PC-9 (cell line): ENCODE data around the gene MYO1G. TPM values are rescaled to one million over a fixed set of nuclear protein-coding genes. Genes with fewer than 3 reads are reported as not detected.

Experiments used
- BruUV-seq: library from RNA; stranded (reverse); fragments of 400-500 nt; replicated peaks from 2 replicates; lab custom pipeline; 2021; lab: Mats Ljungman, UMichigan
- CTCF ChIA-PET: fragments of 300-600 bp; sonication (Branson Sonifier 250); formaldehyde crosslinking; loops from one replicate; lab custom pipeline; 2022; ENCODE audit warnings: antibody characterized with exemption; lab: Charles Lee
- POLR2A ChIA-PET: fragments of 300-600 bp; sonication (Branson Sonifier 250); formaldehyde crosslinking; loops from one replicate; lab custom pipeline; 2022; ENCODE audit warnings: antibody characterized with exemption; ENCODE audit not compliant: unreplicated experiment; lab: Charles Lee
- DNase-seq, 2 experiments: peaks; one replicate each; pipeline versions ENCODE4 v3.0.0 to v3.0.0-alpha.2; 2015 to 2022; ENCODE audit warnings: mixed read lengths in 1 of 2
- H2AFZ ChIP-seq: fragments of 200-600 bp; sonication (generic); 2 replicates; pipeline ENCODE4 v1.8.1; 2017; ENCODE audit warnings: antibody characterized with exemption
- H3F3A ChIP-seq: fragments of 200-600 bp; sonication (generic); 2 replicates; pipeline ENCODE4 v1.8.1; 2017; ENCODE audit warnings: antibody characterized with exemption, mild to moderate bottlenecking, low read depth; ENCODE audit not compliant: insufficient read depth
- H3K27ac ChIP-seq: fragments of 200-600 bp; sonication (generic); 2 replicates; pipeline ENCODE4 v1.6.1; 2016; ENCODE audit warnings: mixed run types
- H3K27me3 ChIP-seq: fragments of 200-600 bp; sonication (generic); 2 replicates; pipeline ENCODE4 v1.6.1; 2016; ENCODE audit warnings: low read depth, mixed run types; ENCODE audit not compliant: insufficient read depth
- H3K36me3 ChIP-seq: fragments of 200-600 bp; sonication (generic); 2 replicates; pipeline ENCODE4 v1.6.1; 2016; ENCODE audit warnings: low read depth, mixed run types
- H3K4me1 ChIP-seq: fragments of 200-600 bp; sonication (generic); replicated peaks from 2 replicates; pipeline ENCODE4 v1.6.1; 2016; ENCODE audit warnings: mixed run types; ENCODE audit not compliant: insufficient read depth
- H3K4me2 ChIP-seq: fragments of 200-600 bp; sonication (generic); 2 replicates; pipeline ENCODE4 v1.6.1; 2017; ENCODE audit warnings: mixed run types
- H3K4me3 ChIP-seq: fragments of 200-600 bp; sonication (generic); 2 replicates; pipeline ENCODE4 v1.6.1; 2016; ENCODE audit warnings: mixed run types
- H3K79me2 ChIP-seq: fragments of 200-600 bp; sonication (generic); 2 replicates; pipeline ENCODE4 v1.6.1; 2017; ENCODE audit warnings: low read depth, mixed run types
- H3K9me2 ChIP-seq: fragments of 200-600 bp; sonication (generic); 2 replicates; pipeline ENCODE4 v1.8.1; 2017; ENCODE audit warnings: mild to moderate bottlenecking; ENCODE audit not compliant: insufficient read depth
- H3K9me3 ChIP-seq: fragments of 200-600 bp; sonication (generic); 2 replicates; pipeline ENCODE4 v1.8.1; 2016; ENCODE audit warnings: low read depth; ENCODE audit not compliant: insufficient read depth
- H4K20me1 ChIP-seq: fragments of 200-600 bp; sonication (generic); 2 replicates; pipeline ENCODE4 v1.8.1; 2017; ENCODE audit not compliant: insufficient read depth
- EZH2 ChIP-seq: fragments of 200-600 bp; sonication (generic); IDR thresholded peaks from 2 replicates; pipeline ENCODE4 v1.8.0; 2017; ENCODE audit warnings: antibody characterized with exemption, low read depth
- intact Hi-C: fragments of 100-400 bp; cut with micrococcal nuclease; formaldehyde crosslinking; loops from one replicate; pipeline ENCODE4 v1.10.0; 2022; ENCODE audit not compliant: unreplicated experiment
- total RNA-seq: library from RNA; stranded (reverse); gene quantifications from 2 replicates; pipeline ENCODE4 v1.2.3, GENCODE V29; 2021
- TF ChIP-seq, protein P1 (sequence below): fragments of 200-600 bp; sonication (generic); conservative IDR thresholded peaks from 2 replicates; pipeline ENCODE4 v1.6.1; 2017; ENCODE audit warnings: mixed run types, antibody characterized with exemption, mild to moderate bottlenecking, moderate library complexity

The MYO1G gene
- total RNA-seq, 1 experiment from 2014 or later, result 0.24 TPM

- no peaks in the 10 kb centered on the region for H3K9me2 ChIP-seq
- no peaks in the 10 kb centered on the region for H3K79me2 ChIP-seq
- H3K4me2 ChIP-seq, result no peak overlapping the region
- no peak overlapping the region for H2AFZ ChIP-seq
- peaks cover 12% of the 10 kb centered on the region for H3K4me1 ChIP-seq
- ChIA-PET POLR2A (no interaction called here), CTCF (no interaction called here)
- H3F3A ChIP-seq, result peaks cover 3% of the 10 kb centered on the region; the same call in 1 of the 2 replicates
- DNase-seq, result no peak
- H3K27me3 ChIP-seq, result no peaks in the 10 kb centered on the region
- intact Hi-C loops, result loop anchor here (5.0 kb wide), 1 partner anchor 167 kb away; no protein-coding TSS in a partner anchor
- H3K9me3 ChIP-seq, result no peaks in the 10 kb centered on the region
- no peaks in the 10 kb centered on the region for H4K20me1 ChIP-seq
- no peak overlapping the region for H3K27ac ChIP-seq
- no TSS peak for BruUV-seq
- H3K4me3 ChIP-seq, result no peak overlapping the region
- no peak for TF ChIP-seq EZH2
- TF ChIP-seq, protein P1, sequence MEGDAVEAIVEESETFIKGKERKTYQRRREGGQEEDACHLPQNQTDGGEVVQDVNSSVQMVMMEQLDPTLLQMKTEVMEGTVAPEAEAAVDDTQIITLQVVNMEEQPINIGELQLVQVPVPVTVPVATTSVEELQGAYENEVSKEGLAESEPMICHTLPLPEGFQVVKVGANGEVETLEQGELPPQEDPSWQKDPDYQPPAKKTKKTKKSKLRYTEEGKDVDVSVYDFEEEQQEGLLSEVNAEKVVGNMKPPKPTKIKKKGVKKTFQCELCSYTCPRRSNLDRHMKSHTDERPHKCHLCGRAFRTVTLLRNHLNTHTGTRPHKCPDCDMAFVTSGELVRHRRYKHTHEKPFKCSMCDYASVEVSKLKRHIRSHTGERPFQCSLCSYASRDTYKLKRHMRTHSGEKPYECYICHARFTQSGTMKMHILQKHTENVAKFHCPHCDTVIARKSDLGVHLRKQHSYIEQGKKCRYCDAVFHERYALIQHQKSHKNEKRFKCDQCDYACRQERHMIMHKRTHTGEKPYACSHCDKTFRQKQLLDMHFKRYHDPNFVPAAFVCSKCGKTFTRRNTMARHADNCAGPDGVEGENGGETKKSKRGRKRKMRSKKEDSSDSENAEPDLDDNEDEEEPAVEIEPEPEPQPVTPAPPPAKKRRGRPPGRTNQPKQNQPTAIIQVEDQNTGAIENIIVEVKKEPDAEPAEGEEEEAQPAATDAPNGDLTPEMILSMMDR, result no peak
- H3K36me3 ChIP-seq, result no peaks in the 10 kb centered on the region
Observed at GRCh38 chr7:44970523-44971051, 8.2 kb downstream of the MYO1G start.

GRCh38 chr7:44969701-44970522, 8.9 kb downstream of the MYO1G start:
- no peak overlapping the region for H2AFZ ChIP-seq
- H3K36me3 ChIP-seq, result no peaks in the 10 kb centered on the region
- H3K4me3 ChIP-seq, result no peak overlapping the region
- peaks cover 12% of the 10 kb centered on the region for H3K4me1 ChIP-seq
- ChIA-PET POLR2A (interaction anchor here (0.7 kb wide), 2 partner anchors 18 to 142 kb away, joined by 6 to 22 read pairs; partner anchors contain the start of gene TBRG4), CTCF (interaction anchor here (0.6 kb wide), 1 partner anchor 10 kb away, joined by 9 read pairs; no protein-coding TSS in a partner anchor)
- DNase-seq, result peak in 1 of 2 experiments; percentile 62
- H3K4me2 ChIP-seq, result no peak overlapping the region
- H4K20me1 ChIP-seq, result no peaks in the 10 kb centered on the region
- peaks cover 3% of the 10 kb centered on the region; the same call in 1 of the 2 replicates for H3F3A ChIP-seq
- intact Hi-C loops, result loop anchor here (5.0 kb wide), 1 partner anchor 167 kb away; no protein-coding TSS in a partner anchor
- H3K9me3 ChIP-seq, result no peaks in the 10 kb centered on the region
- no peaks in the 10 kb centered on the region for H3K27me3 ChIP-seq
- no TSS peak for BruUV-seq
- TF ChIP-seq EZH2, result no peak
- TF ChIP-seq, protein P1, result no peak
- H3K27ac ChIP-seq, result no peak overlapping the region
- no peaks in the 10 kb centered on the region for H3K79me2 ChIP-seq
- no peaks in the 10 kb centered on the region for H3K9me2 ChIP-seq

DNA sequence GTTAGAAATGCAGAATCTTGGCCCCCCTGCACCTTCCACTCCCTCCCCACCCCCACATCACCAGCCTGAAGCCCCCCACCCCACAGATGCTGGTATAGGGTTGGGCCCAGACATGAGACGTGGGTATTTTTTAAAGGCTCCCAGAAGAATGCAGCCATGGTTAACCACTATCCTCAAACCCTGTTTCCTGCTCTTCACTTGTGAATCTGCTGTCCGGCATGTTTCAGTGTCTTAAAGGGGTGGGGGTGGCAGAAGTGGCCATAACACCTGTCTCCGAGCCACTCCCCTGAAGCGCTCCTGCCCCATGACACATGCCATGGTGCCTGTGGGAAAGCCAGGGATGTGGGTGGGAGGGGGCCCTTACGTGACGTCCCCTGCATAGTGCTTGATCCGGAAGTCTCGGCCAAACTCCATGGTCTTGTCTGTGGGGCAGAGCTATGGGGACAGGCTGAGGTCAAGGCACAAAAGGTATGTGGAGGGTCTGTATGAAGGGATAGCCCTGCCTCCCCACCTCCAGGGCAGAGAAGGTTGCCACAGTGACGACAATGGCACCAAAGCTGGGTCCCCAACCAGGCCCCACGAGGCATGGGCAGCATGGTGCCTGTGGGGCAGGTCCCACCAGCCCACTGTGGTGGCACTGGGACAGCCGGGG, 9.6 kb downstream of the MYO1G start:
- ChIA-PET CTCF (interaction anchor here (0.6 kb wide), 1 partner anchor 9 kb away, joined by 9 read pairs; no protein-coding TSS in a partner anchor), POLR2A (interaction anchor here (0.7 kb wide), 1 partner anchor 18 kb away, joined by 6 read pairs; no protein-coding TSS in a partner anchor)
- Histone ChIP-seq H3K4me1 (peaks cover 12% of the 10 kb centered on the region), H3K9me2 (no peaks in the 10 kb centered on the region), H3F3A (peaks cover 3% of the 10 kb centered on the region; the same call in 1 of the 2 replicates), H3K36me3 (no peaks in the 10 kb centered on the region), H3K4me3 (no peak overlapping the region), H4K20me1 (no peaks in the 10 kb centered on the region), H3K9me3 (no peaks in the 10 kb centered on the region), H3K4me2 (no peak overlapping the region), H3K79me2 (no peaks in the 10 kb centered on the region), H2AFZ (no peak overlapping the region), H3K27me3 (no peaks in the 10 kb centered on the region), H3K27ac (no peak overlapping the region)
- DNase-seq, result no peak
- BruUV-seq, result no TSS peak
- TF ChIP-seq, protein P1, result no peak
- no peak for TF ChIP-seq EZH2
- intact Hi-C loops, result no loop called here
